ENCODE data around the gene PIRT. TPM values are rescaled to one million over a fixed set of nuclear protein-coding genes. Genes with fewer than 3 reads are reported as not detected.

The PIRT gene
- total RNA-seq (2021; fragmentation: NEBNext Ultra II Directional; extraction: Animal tissue kit (Norgen Biotek cat#: 25700)) (not detected in 2 replicates), polyA plus RNA-seq (2011; rRNA removed) (0.03 TPM in 1 of 2 replicates, not detected in the other), polyA minus RNA-seq (2011; rRNA and poly(A)+ RNA removed) (0.05 TPM in 1 of 2 replicates, not detected in the other)
- not detected for polyA plus RNA-seq (2011; cell fraction: cytosol; rRNA removed)
- not detected for polyA plus RNA-seq (2011; cell fraction: nucleus; rRNA removed)
- polyA plus RNA-seq (2012, experiment 1 of 2), result not detected in 4 replicates
- not detected for polyA plus RNA-seq (2012, experiment 2 of 2)
- not detected for polyA plus RNA-seq (2013, experiment 1 of 2)
- polyA plus RNA-seq (2013, experiment 2 of 2), result not detected
- not detected for polyA minus RNA-seq (2011; cell fraction: cytosol; rRNA and poly(A)+ RNA removed)
- not detected for polyA minus RNA-seq (2011; cell fraction: nucleus; rRNA and poly(A)+ RNA removed)
- long read RNA-seq, experiment 1, result 0 reads
- long read RNA-seq, experiment 2, result 0 reads

DNA sequence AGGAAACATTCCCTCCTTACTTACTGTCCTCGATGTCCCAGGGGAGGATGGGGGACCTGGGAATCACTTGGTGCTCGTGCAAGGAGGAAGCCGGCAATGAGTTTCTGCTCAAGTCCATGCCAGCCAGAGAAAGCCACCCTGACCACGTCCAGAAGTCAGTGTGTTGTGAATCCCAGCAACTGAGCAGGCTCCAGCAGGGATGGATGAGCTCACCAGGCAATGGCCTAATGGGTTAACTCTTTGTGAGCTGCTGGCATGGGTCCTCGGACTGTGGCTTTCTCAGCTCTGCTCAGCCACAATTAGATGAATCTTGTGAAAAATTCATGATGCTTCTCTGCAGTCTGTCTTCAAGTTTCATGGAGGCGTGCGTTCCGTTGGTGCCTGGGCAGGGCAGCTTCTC is at the start of gene PIRT:
Gene PIRT, minus strand, starts transcription at position 167 of the 400 bp plus-strand sequence. CDS start 12,442 bp downstream, outside the sequence.
- H3K4me1 ChIP-seq (replicated peaks in 1 of 4; ENCODE audit: control insufficient read depth in 3 of 4, insufficient read depth in 4 of 4, low read length in 3 of 4), result peaks cover under 1 to 4% (median 3%) of the 10 kb centered on the region in 4 experiments; a peak in 3 of 7 replicates
- no peak within 1 kb of the TSS for H2BK15ac ChIP-seq (ENCODE audit: low read length)
- FAIRE-seq, result no peak
- H3K56ac ChIP-seq (replicated peaks; ENCODE audit: insufficient read length, low read depth, low read length), result no peak within 1 kb of the TSS
- H4K8ac ChIP-seq (ENCODE audit: extremely low read depth, insufficient read depth, low read length), result no peak within 1 kb of the TSS; the same call in none of the 2 replicates
- H3K4ac ChIP-seq (replicated peaks; ENCODE audit: insufficient read length, low read depth, low read length), result no peak within 1 kb of the TSS
- no peaks in the 10 kb centered on the region for H3K23me2 ChIP-seq (ENCODE audit: low read depth, low read length)
- no peaks in the 10 kb centered on the region for H3K79me2 ChIP-seq (ENCODE audit: control insufficient read depth in 1 of 2, insufficient read depth in 2 of 2, low read length in 2 of 2)
- CTCF ChIA-PET (ENCODE audit: partially characterized antibody), result interaction anchor here (1.2 to 7.4 kb wide), 7 partner anchors 7 to 101 kb away, joined by 3 to 34 read pairs (median 8); no protein-coding TSS in a partner anchor
- H3K79me1 ChIP-seq (ENCODE audit: low read depth, low read length), result no peaks in the 10 kb centered on the region
- no peaks in the 10 kb centered on the region for H4K20me1 ChIP-seq (replicated peaks in 1 of 2; ENCODE audit: control insufficient read depth in 1 of 2, insufficient read depth in 2 of 2, low read length in 2 of 2)
- DNase-seq (ENCODE audit: low read depth in 1 of 2, low spot score in 2 of 2), result no peak
- H2BK5ac ChIP-seq (ENCODE audit: low read depth, low read length), result no peak within 1 kb of the TSS
- no peak within 1 kb of the TSS for H2AFZ ChIP-seq (ENCODE audit: low read length)
- H3K9me3 ChIP-seq (ENCODE audit: insufficient read depth in 2 of 2, low read depth in 1 of 2, low read length in 1 of 2), result no peaks in the 10 kb centered on the region
- POLR2A ChIA-PET (ENCODE audit: partially characterized antibody), result interaction anchor here (1.2 kb wide), 2 partner anchors 23 to 47 kb away, joined by 3 to 4 read pairs; no protein-coding TSS in a partner anchor
- no peak within 1 kb of the TSS for H3K27ac ChIP-seq (ENCODE audit: low read depth, low read length)
- no peak within 1 kb of the TSS for H4K91ac ChIP-seq (replicated peaks; ENCODE audit: insufficient read length, low read length)
- no peak within 1 kb of the TSS for H2AK5ac ChIP-seq (ENCODE audit: low read depth, low read length)
- H3K4me3 ChIP-seq (ENCODE audit: extremely low read depth in 1 of 4, insufficient read depth in 2 of 4, low read depth in 3 of 4, low read length in 4 of 4), result no peak within 1 kb of the TSS
- no peak within 1 kb of the TSS for H3K4me2 ChIP-seq (ENCODE audit: insufficient read depth in 1 of 2, low read depth in 2 of 2, low read length in 2 of 2)
- H3K23ac ChIP-seq (ENCODE audit: insufficient read length), result no peak within 1 kb of the TSS
- no peak within 1 kb of the TSS for H2BK20ac ChIP-seq (ENCODE audit: low read length)
- H4K5ac ChIP-seq (ENCODE audit: insufficient read length, low read depth, low read length), result no peak within 1 kb of the TSS
- H3K18ac ChIP-seq (ENCODE audit: extremely low read depth, low read length), result 0 out of 2 replicates have a peak within 1 kb of the TSS, but pooled peaks have one; percentile 13
- no peaks in the 10 kb centered on the region for H3K27me3 ChIP-seq (replicated peaks in 1 of 4; ENCODE audit: control insufficient read depth in 3 of 4, extremely low read depth in 1 of 4, insufficient read depth in 3 of 4, low read length in 3 of 4)
- H3K9ac ChIP-seq (replicated peaks in 1 of 4; ENCODE audit: extremely low read depth in 1 of 4, low read depth in 3 of 4, low read length in 3 of 4), result no peak within 1 kb of the TSS
- H3K36me3 ChIP-seq (ENCODE audit: control insufficient read depth in 2 of 4, insufficient read depth in 4 of 4, low read length in 3 of 4), result no peaks in the 10 kb centered on the region
- H2BK12ac ChIP-seq (ENCODE audit: low read depth, low read length), result peak within 1 kb of the TSS; percentile 60; the same call in 1 of the 2 replicates
- WGBS, 2 experiments (ENCODE audit: extremely low coverage in 1 of 2, insufficient coverage in 1 of 2, insufficient read length in 1 of 2, insufficient replicate concordance in 2 of 2, low coverage in 1 of 2, low lambda C conversion rate in 2 of 2, missing lambda C conversion rate in 1 of 2), result 89% methylated on average over 8 of the region's 8 CpGs; no CpG with 5 or more reads in 1 of the 2 experiments
- no peak within 1 kb of the TSS for H3K14ac ChIP-seq (ENCODE audit: insufficient read length)
- no peak within 1 kb of the TSS for H2BK120ac ChIP-seq (replicated peaks; ENCODE audit: low read depth, low read length)
- TF ChIP-seq RNF2 (IDR thresholded peaks at IDR 0.05; ENCODE audit: borderline replicate concordance, low read depth, low read length, missing control alignments, poor library complexity, severe bottlenecking) (no peak), BCL11A (IDR thresholded peaks at IDR 0.05; ENCODE audit: low read depth in 2 of 2, low read length in 2 of 2) (no peak), KDM1A (IDR thresholded peaks at IDR 0.05; ENCODE audit: borderline replicate concordance, low read length) (no peak), TAF1 (IDR thresholded peaks at IDR 0.05; ENCODE audit: low read depth, low read length) (no peak), SP1 (IDR thresholded peaks at IDR 0.05; ENCODE audit: low read depth, low read length) (no peak), CBX5 (IDR thresholded peaks at IDR 0.05; ENCODE audit: low read depth, low read length) (no peak), SP4 (IDR thresholded peaks at IDR 0.05; ENCODE audit: low read length) (no peak), EGR1 (IDR thresholded peaks at IDR 0.05; ENCODE audit: borderline replicate concordance, low read depth, low read length) (no peak), NRF1 (IDR thresholded peaks at IDR 0.05; ENCODE audit: low read depth, low read length) (no peak), GABPA (IDR thresholded peaks at IDR 0.05; ENCODE audit: borderline replicate concordance, insufficient read depth, low read length) (no peak), CEBPB (IDR thresholded peaks at IDR 0.05; ENCODE audit: low read depth, low read length) (no peak), BRCA1 (IDR thresholded peaks at IDR 0.05; ENCODE audit: low read depth, low read length) (no peak), YY1 (IDR thresholded peaks at IDR 0.05; ENCODE audit: low read depth, low read length) (no peak)

Data from H1 (cell line).